ENCODE measurements around the gene IGIP.
A peak's percentile ranks its signal among the peaks of the same experiment; 100 is the strongest.

Gene IGIP

DNA sequence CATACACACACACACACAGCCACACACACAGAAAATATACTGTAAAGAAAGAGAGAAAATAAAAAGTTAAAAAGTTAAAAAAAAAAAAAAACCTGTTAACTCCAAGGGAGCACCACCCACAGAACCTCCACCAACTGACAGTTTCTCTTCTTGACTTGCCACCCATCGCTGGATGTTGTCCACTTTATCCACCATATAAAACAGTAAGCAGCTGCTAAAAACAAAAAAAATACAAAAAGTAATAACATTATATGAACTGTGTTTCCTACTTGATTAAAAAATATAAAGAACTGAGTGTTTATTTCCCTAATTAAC, 10.6 kb upstream of the IGIP start:
- H3K27me3 Mint-ChIP-seq, result no peaks in the 10 kb centered on the region
- no peak for DNase-seq (ENCODE audit: low spot score in 2 of 2)
- no peaks in the 10 kb centered on the region for H3K36me3 Mint-ChIP-seq
- H3K4me1 Mint-ChIP-seq, result peaks cover 39% of the 10 kb centered on the region
- H3K9me3 Mint-ChIP-seq, result no peaks in the 10 kb centered on the region
- peak overlapping the region; percentile 95 for H3K27ac Mint-ChIP-seq
- H3K4me3 Mint-ChIP-seq, result peak overlapping the region; percentile 96
- ATAC-seq (ENCODE audit: low read depth), result no peak

DNA sequence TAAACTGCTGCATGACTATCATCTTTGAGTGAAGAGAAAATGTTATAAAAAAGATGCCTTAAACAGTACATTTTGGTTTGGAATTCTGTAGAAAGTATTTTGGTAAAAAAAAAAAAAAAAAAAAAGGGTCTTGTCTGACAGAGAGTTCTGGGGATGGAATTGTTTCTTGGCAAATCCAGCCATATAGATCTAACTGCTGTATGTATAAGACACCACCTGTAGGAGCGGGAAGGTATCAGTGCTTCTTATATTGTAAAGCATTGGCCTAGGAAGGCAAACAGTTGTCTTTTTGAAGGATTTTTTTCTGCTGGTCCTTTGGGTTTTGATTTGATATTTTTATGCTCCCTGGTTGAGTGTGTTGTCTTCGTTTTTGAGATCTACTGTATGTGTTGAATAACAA, 9.0 kb upstream of the IGIP start:
- DNase-seq (ENCODE audit: low spot score in 2 of 2), result no peak
- Mint-ChIP-seq H3K27me3 (no peaks in the 10 kb centered on the region), H3K9me3 (no peaks in the 10 kb centered on the region), H3K4me3 (peak overlapping the region; percentile 1), H3K27ac (no peak overlapping the region), H3K4me1 (peaks cover 40% of the 10 kb centered on the region), H3K36me3 (no peaks in the 10 kb centered on the region)
- no peak for ATAC-seq (ENCODE audit: low read depth)

DNA sequence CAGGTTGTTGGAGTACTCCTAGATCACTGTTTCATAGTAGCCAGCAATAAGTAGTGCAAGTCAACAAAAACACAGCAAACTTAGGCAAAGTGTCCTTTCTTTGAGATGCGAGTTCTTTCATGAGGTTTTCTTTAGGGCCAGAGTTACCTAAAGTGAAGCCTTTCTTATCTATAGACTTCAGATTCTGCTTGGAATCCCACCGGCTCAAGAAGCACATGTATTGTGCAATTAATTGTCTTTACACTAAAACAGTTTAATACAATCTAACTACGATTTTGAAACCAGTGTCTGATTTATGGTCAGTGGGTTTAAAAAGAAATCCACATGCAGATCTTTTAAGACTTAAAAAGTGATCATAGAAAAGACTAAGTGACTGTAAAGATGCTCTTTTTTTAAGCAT, 8.2 kb upstream of the IGIP start:
- ATAC-seq (ENCODE audit: low read depth), result no peak
- Mint-ChIP-seq H3K9me3 (no peaks in the 10 kb centered on the region), H3K27me3 (no peaks in the 10 kb centered on the region), H3K4me3 (no peak overlapping the region), H3K27ac (no peak overlapping the region), H3K4me1 (peaks cover 37% of the 10 kb centered on the region), H3K36me3 (no peaks in the 10 kb centered on the region)
- no peak for DNase-seq (ENCODE audit: low spot score in 2 of 2)

DNA sequence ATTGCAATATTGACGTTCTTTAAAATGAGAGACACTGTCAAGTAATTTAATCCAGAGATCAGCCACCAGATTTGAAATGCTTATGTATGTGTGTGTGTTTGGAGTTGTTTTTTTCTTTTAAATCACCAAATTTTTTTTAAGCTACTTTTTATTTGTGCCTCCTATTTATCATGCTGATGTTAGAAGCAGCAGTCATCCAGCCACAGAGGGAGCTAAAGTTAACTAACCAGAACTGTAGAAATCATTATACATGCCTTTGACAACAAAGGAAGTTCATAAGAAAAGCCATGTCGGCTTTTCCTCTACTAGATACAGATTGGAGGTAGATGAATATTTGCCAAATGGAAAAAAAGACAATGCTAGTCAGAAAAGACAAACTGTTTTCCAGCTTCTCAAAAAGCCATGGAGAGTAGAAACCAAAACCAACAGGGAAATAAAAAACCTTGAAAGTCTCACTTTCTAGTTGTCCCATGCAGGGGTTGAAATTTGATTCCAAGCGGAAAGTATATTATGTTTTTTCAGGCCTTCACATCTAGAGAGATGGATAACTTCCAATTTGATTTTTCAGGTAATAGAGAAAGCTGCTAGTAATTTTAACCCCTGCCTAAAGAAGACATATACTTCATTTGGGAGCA, 7.3 kb upstream of the IGIP start:
- ATAC-seq (ENCODE audit: low read depth) (no peak), DNase-seq (ENCODE audit: low spot score in 2 of 2) (no peak)
- H3K27me3 Mint-ChIP-seq, result no peaks in the 10 kb centered on the region
- no peak overlapping the region for H3K4me3 Mint-ChIP-seq
- peaks cover 34% of the 10 kb centered on the region for H3K4me1 Mint-ChIP-seq
- peak overlapping the region; percentile 28 for H3K27ac Mint-ChIP-seq
- H3K36me3 Mint-ChIP-seq, result no peaks in the 10 kb centered on the region
- H3K9me3 Mint-ChIP-seq, result no peaks in the 10 kb centered on the region

DNA sequence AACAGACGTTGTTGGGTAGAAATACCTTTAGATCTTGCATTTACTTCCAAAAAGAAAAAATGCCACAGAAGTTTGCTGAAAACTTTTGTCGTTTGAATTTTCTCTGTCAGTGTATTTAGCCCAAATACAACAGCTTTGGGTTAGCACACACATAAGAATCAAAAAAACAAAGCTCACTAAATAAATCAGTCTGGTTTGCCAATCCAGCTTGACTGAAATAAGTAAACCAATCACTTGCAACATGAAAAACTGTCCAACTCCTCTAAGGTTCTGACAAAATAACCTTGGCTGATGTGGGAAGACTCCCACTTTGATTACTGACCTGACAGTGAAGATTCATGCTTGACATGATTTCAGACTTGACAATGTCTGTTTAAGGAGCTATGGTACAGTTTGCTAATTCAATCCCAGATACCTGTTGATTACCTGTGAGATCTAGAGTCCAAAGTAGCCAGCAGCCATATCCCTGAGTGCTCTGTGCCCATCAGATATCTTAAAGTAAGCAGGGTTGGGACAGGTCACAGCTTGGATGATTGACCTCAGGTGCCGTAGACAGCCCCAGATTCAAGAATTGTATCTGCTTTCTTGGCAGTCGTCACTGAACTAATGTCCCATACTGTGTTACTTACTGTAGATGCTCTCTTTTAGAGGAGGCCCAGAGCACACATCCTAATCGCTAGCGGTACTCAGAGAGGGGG, 727 bp downstream of the IGIP start:
- DNase-seq (ENCODE audit: low spot score in 2 of 2), result no peak
- no peak overlapping the region for H3K4me3 Mint-ChIP-seq
- ATAC-seq (ENCODE audit: low read depth), result no peak
- peaks cover 20% of the 10 kb centered on the region for H3K4me1 Mint-ChIP-seq
- H3K36me3 Mint-ChIP-seq, result no peaks in the 10 kb centered on the region
- no peaks in the 10 kb centered on the region for H3K9me3 Mint-ChIP-seq
- H3K27me3 Mint-ChIP-seq, result no peaks in the 10 kb centered on the region
- no peak overlapping the region for H3K27ac Mint-ChIP-seq

DNA sequence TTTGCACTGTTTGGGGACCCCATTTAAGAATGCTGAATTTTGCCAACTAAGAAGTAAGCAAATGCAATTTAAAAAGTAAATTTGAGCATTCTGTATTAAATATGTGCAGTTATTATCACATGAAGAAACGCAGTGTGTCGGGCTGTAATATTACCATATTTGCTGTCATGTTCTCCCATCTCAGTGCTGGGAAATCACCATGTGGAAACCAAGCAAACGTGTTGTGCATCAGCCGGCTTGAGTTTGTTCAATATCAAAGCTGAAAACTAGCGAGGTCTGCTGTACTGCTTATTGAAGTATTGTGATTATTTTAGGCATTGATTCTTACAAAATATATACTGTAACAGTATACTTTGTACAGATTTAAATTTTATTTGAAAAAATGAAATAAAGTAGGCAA, 2.6 kb downstream of the IGIP start:
- H3K27me3 Mint-ChIP-seq, result no peaks in the 10 kb centered on the region
- no peaks in the 10 kb centered on the region for H3K9me3 Mint-ChIP-seq
- ATAC-seq (ENCODE audit: low read depth), result no peak
- DNase-seq (ENCODE audit: low spot score in 2 of 2), result no peak
- H3K4me1 Mint-ChIP-seq, result peaks cover 23% of the 10 kb centered on the region
- H3K27ac Mint-ChIP-seq, result no peak overlapping the region
- H3K36me3 Mint-ChIP-seq, result no peaks in the 10 kb centered on the region
- H3K4me3 Mint-ChIP-seq, result no peak overlapping the region

DNA sequence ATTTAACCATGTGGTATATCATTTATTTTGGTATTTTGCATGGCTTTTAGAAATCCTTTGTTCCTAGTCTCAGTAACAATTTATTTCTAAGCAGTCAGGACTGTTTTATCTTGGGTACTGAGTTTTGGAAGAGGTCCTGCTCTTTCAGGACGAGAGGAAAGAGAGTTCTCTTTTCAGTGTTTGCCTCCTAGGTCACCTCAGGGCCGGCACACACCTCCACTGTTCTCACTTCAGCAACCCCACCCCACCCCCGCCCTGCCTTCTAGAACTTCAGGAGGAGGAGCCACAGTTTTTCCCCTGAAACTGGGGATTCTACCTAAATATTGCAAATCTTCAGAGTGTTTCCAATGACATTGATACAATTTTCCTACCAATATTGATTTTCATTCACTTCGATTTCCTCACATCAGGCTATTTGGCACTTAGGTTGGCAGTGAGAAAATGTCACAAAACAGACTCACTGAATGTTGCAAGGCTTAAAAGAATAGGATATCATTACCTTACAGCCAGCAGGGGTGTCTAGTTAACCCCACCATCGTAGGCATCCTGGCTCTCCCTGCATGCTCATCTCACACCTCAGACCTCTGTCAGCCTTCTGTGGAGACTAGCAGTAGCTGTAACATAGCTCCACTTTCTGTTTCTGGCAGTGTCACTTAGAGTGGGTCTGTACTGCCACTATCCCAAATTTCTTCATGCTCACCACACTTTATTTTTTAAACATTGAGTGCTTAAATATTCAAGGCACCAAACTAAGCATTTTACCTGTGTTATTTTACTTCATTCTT, 5.4 kb downstream of the IGIP start:
- DNase-seq (ENCODE audit: low spot score in 2 of 2) (no peak), ATAC-seq (ENCODE audit: low read depth) (no peak)
- Mint-ChIP-seq H3K27me3 (no peaks in the 10 kb centered on the region), H3K27ac (no peak overlapping the region), H3K4me3 (no peak overlapping the region), H3K9me3 (no peaks in the 10 kb centered on the region), H3K4me1 (peaks cover 32% of the 10 kb centered on the region), H3K36me3 (no peaks in the 10 kb centered on the region)

DNA sequence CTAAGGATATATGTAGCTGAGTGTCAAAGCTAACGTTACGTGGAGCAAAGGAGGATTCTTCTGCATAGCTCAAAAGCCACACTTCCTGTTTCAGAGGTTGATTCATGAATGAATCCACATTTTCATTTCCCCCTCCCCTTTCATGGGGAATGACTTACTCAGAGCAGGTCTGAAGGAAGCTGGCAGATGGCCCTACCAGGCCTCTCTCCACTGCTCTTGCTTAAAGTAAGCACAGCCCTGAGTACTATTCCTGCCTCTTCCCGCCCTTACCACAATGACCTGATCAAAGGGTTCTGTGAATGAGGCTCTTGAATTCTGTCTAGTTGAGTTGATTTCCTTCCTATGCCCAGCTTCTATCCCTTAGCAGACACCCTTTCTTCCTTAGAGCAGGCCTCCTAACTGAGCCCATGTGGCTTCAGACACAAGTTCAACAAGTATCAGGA, 6.3 kb downstream of the IGIP start:
- H3K27ac Mint-ChIP-seq, result no peak overlapping the region

DNA sequence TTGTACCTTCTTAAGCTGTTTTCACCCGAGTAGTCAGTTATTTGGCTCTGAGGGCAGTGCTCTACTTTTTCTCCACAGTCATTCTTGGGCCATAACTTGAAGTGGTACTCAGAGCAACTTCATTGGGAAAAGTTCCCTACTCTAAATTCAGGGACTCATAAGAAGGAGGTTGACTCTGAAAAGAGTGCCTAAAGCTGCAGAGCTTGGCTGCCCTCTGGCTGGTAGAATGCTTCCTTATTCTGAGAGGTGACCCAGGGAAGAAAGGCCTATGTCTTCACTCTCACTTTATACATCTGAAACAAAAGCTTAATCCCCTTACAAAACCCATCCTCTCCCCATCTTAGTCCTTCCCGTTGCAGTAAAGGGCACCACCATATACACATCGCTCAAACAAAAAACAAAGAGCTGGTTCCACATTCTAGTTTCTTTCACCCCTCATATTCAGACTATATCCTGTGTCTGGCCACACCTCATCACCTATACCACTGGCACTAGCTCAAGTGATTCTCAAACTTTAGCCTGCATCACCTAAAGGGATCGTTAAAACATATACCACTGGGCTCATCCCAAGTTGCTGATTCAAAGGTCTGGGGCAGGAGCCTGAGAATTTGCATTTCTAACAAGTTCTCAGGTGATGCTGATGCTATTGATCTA, 7.9 kb downstream of the IGIP start:
- Mint-ChIP-seq H3K27ac (no peak overlapping the region), H3K36me3 (no peaks in the 10 kb centered on the region), H3K4me3 (no peak overlapping the region), H3K27me3 (no peaks in the 10 kb centered on the region), H3K9me3 (no peaks in the 10 kb centered on the region), H3K4me1 (peaks cover 29% of the 10 kb centered on the region)
- DNase-seq (ENCODE audit: low spot score in 2 of 2) (no peak), ATAC-seq (ENCODE audit: low read depth) (no peak)

More for the DNA sequence above, 6.3 kb downstream of the IGIP start:
- ATAC-seq (ENCODE audit: low read depth) (peak; percentile 66), DNase-seq (ENCODE audit: low spot score in 2 of 2) (no peak)
- Mint-ChIP-seq H3K9me3 (no peaks in the 10 kb centered on the region), H3K4me1 (peaks cover 28% of the 10 kb centered on the region), H3K27me3 (no peaks in the 10 kb centered on the region), H3K36me3 (no peaks in the 10 kb centered on the region), H3K4me3 (no peak overlapping the region)

DNA sequence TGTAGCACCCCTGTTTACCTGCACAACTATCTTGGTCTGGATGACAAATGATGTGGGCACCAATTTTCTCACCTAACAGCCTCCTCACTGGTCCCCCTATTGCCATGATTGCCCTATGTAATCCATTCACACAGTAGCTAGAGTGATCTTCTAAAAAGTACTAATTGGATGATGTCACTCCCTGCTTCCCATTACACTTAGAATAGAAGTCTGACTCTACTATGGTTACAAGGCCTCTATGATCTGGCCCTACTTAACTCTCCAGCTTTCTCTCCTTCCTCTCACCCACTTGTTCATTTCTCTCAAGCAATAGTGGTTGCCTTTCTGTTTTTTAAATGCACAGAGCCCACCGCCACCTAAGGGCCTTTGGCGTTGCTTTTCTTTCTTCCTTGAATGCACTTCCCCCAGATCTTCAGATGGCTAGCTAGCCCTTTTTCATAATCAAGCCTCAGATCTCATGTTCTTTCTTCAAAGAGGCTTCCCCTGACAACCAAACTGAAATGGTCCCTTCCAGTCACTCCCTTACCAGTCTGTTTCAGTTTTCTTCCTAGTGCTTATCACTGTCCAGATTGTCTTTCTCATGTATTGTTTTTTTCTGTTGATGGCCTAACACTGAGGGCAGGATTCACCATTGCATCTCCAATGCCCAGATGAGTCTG, 8.7 kb downstream of the IGIP start:
- Mint-ChIP-seq H3K36me3 (no peaks in the 10 kb centered on the region), H3K27ac (no peak overlapping the region), H3K9me3 (no peaks in the 10 kb centered on the region), H3K4me1 (peaks cover 29% of the 10 kb centered on the region), H3K4me3 (no peak overlapping the region), H3K27me3 (no peaks in the 10 kb centered on the region)
- ATAC-seq (ENCODE audit: low read depth) (no peak), DNase-seq (ENCODE audit: low spot score in 2 of 2) (no peak)

DNA sequence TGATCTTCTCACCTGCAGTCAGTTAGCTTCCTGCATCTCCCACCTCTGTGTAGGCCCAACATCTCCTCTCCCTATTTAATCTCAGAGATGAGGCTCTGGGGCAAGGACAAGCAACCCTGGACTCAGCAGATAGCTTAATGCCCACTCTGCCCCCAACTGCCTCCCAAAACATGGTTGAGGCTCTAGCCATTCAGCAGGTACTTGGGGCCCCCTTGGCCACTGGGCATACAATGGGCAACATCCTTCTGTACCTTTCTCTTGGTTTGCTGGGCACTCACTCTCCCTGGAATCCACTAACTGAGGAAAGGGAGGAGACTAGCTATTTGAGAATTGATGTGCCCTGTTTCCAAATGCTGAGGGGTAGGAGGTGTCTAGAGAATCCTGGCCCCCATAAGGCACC, 9.4 kb downstream of the IGIP start:
- Mint-ChIP-seq H3K4me1 (peaks cover 30% of the 10 kb centered on the region), H3K27ac (no peak overlapping the region), H3K9me3 (no peaks in the 10 kb centered on the region), H3K27me3 (no peaks in the 10 kb centered on the region), H3K36me3 (peaks cover 1% of the 10 kb centered on the region), H3K4me3 (no peak overlapping the region)
- no peak for DNase-seq (ENCODE audit: low spot score in 2 of 2)
- no peak for ATAC-seq (ENCODE audit: low read depth)

DNA sequence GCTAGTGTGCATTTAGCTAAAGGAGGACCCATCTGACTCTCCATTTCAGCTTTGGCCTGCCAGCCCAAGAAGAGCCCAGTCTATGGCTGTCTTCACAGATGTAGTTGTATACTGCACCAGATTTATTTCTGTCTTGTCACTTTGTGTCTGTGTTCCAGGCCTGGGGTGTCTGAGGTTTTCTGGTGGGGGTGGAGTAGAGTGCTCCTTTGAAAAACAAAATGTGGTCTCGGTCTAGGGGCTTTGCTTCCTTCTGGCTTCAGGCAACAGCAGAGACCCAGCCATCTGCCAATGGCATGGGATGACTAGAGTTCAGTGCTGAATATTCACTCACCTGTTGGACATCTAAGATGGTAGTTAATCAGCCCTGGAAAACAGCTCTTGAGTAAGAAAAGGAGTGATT, 10.9 kb downstream of the IGIP start:
- Mint-ChIP-seq H3K27me3 (no peaks in the 10 kb centered on the region), H3K36me3 (peaks cover 1% of the 10 kb centered on the region), H3K27ac (no peak overlapping the region), H3K4me3 (no peak overlapping the region), H3K9me3 (no peaks in the 10 kb centered on the region), H3K4me1 (peaks cover 33% of the 10 kb centered on the region)
- ATAC-seq (ENCODE audit: low read depth) (no peak), DNase-seq (ENCODE audit: low spot score in 2 of 2) (no peak)

DNA sequence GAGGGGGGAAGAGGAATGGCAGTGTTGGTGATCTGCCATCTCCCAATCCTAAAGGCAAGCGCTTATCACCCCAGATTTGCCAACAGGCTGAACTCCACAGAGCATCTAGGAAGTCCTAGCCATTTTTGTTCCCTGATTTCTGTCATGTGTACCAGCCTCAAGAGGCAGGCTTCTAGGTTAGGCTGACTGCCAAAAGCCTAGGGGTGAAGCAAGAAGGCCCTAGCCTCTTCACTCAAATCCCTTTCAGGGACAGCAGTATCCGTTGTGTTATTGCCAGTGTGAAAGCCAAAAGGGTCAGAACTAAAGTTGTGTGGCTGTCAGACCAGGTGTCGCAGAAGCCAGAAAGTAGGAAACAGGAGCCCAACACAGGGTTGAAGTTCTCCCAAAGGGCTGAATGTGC, 14.7 kb downstream of the IGIP start:
- Mint-ChIP-seq H3K27me3 (peaks cover 4% of the 10 kb centered on the region), H3K4me1 (peaks cover 33% of the 10 kb centered on the region), H3K36me3 (peaks cover 1% of the 10 kb centered on the region), H3K4me3 (no peak overlapping the region), H3K27ac (peak overlapping the region; percentile 21), H3K9me3 (no peaks in the 10 kb centered on the region)
- DNase-seq (ENCODE audit: low spot score in 2 of 2) (no peak), ATAC-seq (ENCODE audit: low read depth) (no peak)

DNA sequence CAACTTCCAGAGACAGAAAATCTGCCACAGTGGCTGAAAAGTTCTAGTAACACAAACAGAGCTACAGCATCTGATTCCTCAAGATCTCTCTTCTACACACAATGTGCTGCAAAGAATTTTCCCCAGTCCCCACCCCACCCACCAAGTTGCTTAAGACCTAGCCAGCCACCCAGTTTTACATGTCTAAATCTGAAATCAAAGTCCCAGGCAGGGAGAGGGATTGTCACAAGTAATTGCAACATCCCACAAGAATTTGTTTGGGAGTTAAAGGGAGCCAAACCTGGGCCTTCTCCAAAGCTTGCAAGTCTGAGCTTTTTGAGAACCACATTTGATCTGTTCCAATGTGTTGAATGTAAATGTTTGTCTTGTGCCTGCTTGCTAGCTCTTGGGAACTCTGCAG, 15.5 kb downstream of the IGIP start:
- ATAC-seq (ENCODE audit: low read depth) (no peak), DNase-seq (ENCODE audit: low spot score in 2 of 2) (no peak)
- Mint-ChIP-seq H3K9me3 (no peaks in the 10 kb centered on the region), H3K36me3 (peaks cover 1% of the 10 kb centered on the region), H3K4me1 (peaks cover 32% of the 10 kb centered on the region), H3K4me3 (no peak overlapping the region), H3K27ac (no peak overlapping the region), H3K27me3 (peaks cover 5% of the 10 kb centered on the region)
